ENCODE measurements around the gene POM121C. TPM values are rescaled to one million over a fixed set of nuclear protein-coding genes. Genes with fewer than 3 reads are reported as not detected.
"Not testable (repeated sequence)": the region's sequence is repeated elsewhere in the genome, so short reads cannot be mapped to it uniquely, and the experiment has no call there.

POM121C gene
- total RNA-seq (2021; fragmentation: NEBNext Ultra II Directional; extraction: Animal tissue kit (Norgen Biotek cat#: 25700)), result 10 to 100 TPM; 44.8 to 49.5 (median 45.9) TPM
- long read RNA-seq, partial matches to known transcripts, result 12 of 17 reads
- long read RNA-seq, other reads (novel, unspliced or antisense), result 5 of 17 reads

DNA sequence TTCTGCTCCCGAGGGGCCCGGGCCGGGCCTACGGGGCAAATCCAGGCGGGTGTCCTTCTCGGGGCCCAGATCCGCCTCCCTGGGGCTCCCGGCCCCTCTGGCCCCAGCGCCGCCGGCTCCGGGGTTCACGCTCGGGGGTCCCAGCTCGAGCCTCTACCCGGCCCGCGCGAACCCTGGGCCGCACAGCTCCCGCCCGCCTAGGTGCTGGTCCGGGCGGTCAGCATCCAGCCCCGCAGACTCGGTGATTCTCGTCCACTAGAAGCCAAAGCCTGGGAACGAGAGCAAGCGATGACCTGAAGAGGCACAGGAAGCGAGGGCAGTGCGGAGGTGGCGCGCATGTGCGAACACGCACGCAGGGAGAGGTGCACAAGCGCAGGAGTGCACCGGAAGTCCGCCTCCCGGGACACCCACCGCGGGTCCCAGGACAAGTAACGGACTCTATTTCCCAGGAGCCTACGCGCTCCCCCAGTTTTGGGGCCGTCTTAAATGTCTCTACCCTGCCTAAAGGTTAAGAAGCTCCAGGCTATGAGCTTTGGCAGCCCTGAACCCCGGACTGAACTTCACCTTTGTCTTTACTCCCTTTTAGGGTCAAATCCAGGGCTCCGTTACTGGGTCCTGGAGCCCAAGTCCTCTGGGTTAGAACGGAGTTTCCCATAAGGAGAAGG is at the start of gene POM121C:
Gene POM121C, minus strand, starts transcription at position 321 of the 665 bp plus-strand sequence. CDS start 44,803 bp downstream, outside the sequence.
- peak; percentile 82 for DNase-seq
- H3K9me3 Mint-ChIP-seq; H3K36me3 Mint-ChIP-seq (ENCODE audit: low read depth); H3K27me3 Mint-ChIP-seq (ENCODE audit: insufficient read depth): not testable (repeated sequence)
- Mint-ChIP-seq H3K4me1 (ENCODE audit: low read depth) (peaks cover 10% of the 10 kb centered on the region; the same call in 1 of the 2 replicates), H3K4me3 (peak within 1 kb of the TSS; percentile 95), H3K27ac (peak within 1 kb of the TSS; percentile 88)

DNA sequence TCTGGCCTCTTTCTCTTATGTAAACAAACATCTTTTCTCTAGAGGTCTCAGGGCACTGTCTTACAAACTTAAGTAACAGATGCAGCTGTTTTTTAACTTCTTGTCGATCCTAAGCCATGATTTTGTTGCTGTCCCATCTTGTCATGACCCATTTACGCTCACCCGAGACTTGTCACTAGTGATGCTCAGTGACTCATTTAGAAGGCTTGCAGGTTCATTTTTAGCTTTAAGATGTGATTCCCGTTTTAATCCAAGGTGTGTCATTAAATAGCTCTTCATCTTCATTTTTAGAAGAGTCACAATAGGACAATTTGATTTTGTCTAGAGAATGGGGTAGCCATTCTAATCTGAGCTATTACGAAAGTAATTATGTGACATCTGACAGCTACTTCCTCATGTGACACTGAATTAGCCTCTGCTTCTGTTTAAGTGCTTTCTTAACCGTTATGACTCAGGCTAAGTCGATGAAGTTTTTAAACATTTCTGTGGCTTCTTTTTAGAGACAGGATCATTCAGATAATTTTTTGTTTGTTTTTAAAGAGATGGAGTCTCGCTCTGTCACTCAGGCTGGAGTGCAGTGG is 48.7 kb upstream of the POM121C start:
- peak overlapping the region; percentile 71 for H3K27ac Mint-ChIP-seq
- peaks cover 28% of the 10 kb centered on the region for H3K36me3 Mint-ChIP-seq (ENCODE audit: low read depth)
- TF ChIP-seq, protein P1, sequence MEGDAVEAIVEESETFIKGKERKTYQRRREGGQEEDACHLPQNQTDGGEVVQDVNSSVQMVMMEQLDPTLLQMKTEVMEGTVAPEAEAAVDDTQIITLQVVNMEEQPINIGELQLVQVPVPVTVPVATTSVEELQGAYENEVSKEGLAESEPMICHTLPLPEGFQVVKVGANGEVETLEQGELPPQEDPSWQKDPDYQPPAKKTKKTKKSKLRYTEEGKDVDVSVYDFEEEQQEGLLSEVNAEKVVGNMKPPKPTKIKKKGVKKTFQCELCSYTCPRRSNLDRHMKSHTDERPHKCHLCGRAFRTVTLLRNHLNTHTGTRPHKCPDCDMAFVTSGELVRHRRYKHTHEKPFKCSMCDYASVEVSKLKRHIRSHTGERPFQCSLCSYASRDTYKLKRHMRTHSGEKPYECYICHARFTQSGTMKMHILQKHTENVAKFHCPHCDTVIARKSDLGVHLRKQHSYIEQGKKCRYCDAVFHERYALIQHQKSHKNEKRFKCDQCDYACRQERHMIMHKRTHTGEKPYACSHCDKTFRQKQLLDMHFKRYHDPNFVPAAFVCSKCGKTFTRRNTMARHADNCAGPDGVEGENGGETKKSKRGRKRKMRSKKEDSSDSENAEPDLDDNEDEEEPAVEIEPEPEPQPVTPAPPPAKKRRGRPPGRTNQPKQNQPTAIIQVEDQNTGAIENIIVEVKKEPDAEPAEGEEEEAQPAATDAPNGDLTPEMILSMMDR (IDR thresholded peaks at IDR 0.05), result no peak

DNA sequence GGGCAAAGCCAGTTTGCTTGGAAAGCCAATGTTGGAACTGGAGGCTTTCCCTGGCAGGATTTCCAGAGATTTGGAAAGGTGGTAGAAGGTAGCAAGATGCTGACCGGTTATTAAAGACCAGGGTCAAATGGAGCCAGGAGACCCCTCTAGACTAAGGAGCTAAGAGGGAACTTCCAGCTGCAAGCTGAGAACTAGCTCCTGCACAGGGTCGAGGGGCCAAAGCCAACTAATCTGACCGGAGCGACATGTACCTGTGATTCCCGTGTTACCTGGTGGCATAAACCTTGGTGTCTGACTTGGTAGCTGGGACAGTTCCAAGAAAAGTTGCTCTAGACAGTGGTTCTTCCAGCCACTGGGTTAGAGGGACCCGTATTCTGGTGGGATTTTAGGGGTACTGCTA is 47.8 kb upstream of the POM121C start:
- Mint-ChIP-seq H3K27ac (no peak overlapping the region), H3K4me1 (ENCODE audit: low read depth) (peaks cover 32% of the 10 kb centered on the region), H3K36me3 (ENCODE audit: low read depth) (peaks cover 21% of the 10 kb centered on the region), H3K9me3 (no peaks in the 10 kb centered on the region), H3K4me3 (no peak overlapping the region), H3K27me3 (ENCODE audit: insufficient read depth) (peaks cover 5% of the 10 kb centered on the region)
- TF ChIP-seq, protein P1 (IDR thresholded peaks at IDR 0.05), result no peak
- no peak for DNase-seq

More for the DNA sequence above, 48.7 kb upstream of the POM121C start:
- peaks cover 32% of the 10 kb centered on the region for H3K4me1 Mint-ChIP-seq (ENCODE audit: low read depth)
- H3K4me3 Mint-ChIP-seq, result peak overlapping the region; percentile 67
- DNase-seq, result peak; percentile 78
- no peaks in the 10 kb centered on the region for H3K9me3 Mint-ChIP-seq
- H3K27me3 Mint-ChIP-seq (ENCODE audit: insufficient read depth), result peaks cover 5% of the 10 kb centered on the region

DNA sequence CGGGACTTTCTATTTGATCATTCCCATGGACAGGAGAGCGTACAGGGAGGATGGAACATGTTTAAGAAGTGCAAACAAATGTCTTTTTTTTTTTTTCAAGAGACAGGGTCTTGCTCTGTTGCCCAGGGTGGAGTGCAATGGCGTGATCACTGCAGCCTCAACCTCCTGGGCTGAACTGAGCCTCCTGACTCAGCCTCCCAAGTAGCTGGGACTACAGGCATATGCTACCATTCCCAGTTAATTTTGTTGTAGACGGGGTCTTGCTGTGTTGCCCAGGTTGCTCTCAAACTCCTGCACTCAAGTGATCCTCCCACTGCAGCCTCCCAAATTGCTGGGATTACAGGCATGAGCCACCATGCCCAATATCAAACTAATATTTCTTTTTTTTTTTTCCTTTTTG is 46.5 kb upstream of the POM121C start:
- TF ChIP-seq, protein P1 (IDR thresholded peaks at IDR 0.05), result no peak
- Mint-ChIP-seq H3K9me3 (no peaks in the 10 kb centered on the region), H3K4me3 (no peak overlapping the region), H3K4me1 (ENCODE audit: low read depth) (peaks cover 38% of the 10 kb centered on the region), H3K36me3 (ENCODE audit: low read depth) (peaks cover 13% of the 10 kb centered on the region), H3K27ac (no peak overlapping the region), H3K27me3 (ENCODE audit: insufficient read depth) (peaks cover 2% of the 10 kb centered on the region)
- DNase-seq, result no peak

DNA sequence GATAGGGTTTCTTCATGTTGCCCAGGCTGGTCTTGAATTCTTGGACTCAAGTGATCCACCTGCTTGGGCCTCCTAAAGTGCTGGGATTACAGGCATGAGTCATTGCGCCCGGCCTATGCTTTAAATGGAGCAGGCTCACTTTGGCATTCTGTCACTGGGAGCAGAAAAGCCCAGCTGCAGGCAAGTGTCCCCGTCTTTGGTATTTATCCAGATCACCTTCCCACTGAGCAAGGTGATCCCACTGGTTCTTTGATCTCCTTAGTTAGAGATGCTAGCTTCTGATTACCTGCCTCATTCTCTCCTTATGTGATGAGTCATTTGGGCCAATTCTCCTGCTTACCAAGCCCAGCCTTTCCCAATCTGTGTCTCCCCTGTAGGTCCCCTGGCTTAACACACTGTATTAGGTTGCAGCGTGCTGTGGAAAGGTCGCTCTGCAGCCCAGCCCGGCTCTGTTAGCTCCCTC is 45.3 kb upstream of the POM121C start:
- no peak for DNase-seq
- Mint-ChIP-seq H3K4me1 (ENCODE audit: low read depth) (peaks cover 45% of the 10 kb centered on the region), H3K27ac (no peak overlapping the region), H3K36me3 (ENCODE audit: low read depth) (peaks cover 8% of the 10 kb centered on the region; the same call in 1 of the 2 replicates), H3K9me3 (no peaks in the 10 kb centered on the region), H3K4me3 (no peak overlapping the region), H3K27me3 (ENCODE audit: insufficient read depth) (peaks cover 2% of the 10 kb centered on the region)
- TF ChIP-seq, protein P1 (IDR thresholded peaks at IDR 0.05), result no peak

DNA sequence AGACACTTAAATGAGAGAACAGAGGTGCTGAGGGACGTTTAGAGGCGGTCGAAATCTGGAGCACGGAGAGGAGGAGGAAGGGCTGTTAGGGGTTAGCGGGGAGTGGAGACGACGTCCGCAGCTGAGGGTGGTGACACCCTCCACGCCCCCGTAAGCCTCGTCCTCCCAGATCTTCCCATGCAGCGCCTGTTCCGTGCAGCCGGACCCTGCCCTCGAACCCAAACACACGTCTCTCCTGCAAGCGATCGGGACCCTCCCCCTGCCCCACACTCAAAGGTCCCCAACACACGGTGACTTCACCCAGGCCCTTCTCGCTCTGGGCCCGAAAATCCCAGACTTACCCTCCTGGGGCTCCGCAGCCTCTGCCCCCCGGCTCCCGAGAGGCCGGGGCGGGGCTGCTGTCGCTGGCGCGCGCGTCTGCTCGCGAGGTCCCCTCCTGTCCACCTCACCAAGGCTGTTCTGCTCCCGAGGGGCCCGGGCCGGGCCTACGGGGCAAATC is 41.2 kb upstream of the POM121C start:
- peak overlapping the region; percentile 88 for H3K27ac Mint-ChIP-seq
- peaks cover 34% of the 10 kb centered on the region for H3K4me1 Mint-ChIP-seq (ENCODE audit: low read depth)
- H3K4me3 Mint-ChIP-seq, result peak overlapping the region; percentile 97
- H3K36me3 Mint-ChIP-seq (ENCODE audit: low read depth), result peaks cover 30% of the 10 kb centered on the region
- not testable (repeated sequence) for DNase-seq; H3K27me3 Mint-ChIP-seq (ENCODE audit: insufficient read depth); H3K9me3 Mint-ChIP-seq

DNA sequence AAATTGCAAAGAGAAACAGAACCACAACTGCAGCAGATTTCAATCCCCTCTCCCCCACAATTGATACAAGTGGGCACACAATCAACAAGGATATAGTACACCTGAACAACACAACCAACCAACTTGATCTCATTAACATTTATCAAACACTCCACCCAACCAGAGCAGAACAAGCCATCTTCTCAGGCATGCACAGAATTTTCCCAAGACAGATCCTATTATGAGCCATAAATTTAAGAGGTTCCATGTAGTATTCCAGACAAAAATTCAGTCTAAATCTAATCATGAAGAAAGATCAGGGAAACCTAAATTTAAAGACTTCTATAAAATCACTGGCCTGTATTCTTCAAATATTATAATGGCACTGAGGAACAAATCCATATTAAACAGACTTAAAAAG is 35.6 kb upstream of the POM121C start:
- Mint-ChIP-seq H3K4me1 (ENCODE audit: low read depth) (peaks cover 27% of the 10 kb centered on the region), H3K36me3 (ENCODE audit: low read depth) (peaks cover 49% of the 10 kb centered on the region)
- not testable (repeated sequence) for H3K9me3 Mint-ChIP-seq; H3K27ac Mint-ChIP-seq; H3K27me3 Mint-ChIP-seq (ENCODE audit: insufficient read depth); H3K4me3 Mint-ChIP-seq; DNase-seq

DNA sequence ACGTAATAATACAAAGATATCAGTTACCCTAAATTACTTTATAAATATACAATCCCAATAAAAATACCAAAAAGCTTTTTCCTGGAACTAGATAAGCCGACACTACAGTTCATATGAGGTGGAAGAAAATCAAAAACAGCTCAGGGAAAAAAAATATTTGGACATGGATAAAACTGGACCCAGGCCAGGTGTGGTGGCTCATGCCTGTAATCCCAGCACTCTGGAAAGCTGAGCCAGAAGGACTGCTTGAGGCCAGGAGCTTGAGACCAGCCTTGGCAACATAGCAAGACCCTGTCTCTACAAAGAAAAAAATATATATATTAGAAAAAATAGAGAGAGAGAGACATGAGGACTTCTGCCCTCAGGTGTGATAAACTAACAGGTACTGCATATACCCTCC is 32.7 kb upstream of the POM121C start:
- not testable (repeated sequence) for H3K9me3 Mint-ChIP-seq; H3K27ac Mint-ChIP-seq; H3K27me3 Mint-ChIP-seq (ENCODE audit: insufficient read depth); H3K4me3 Mint-ChIP-seq; DNase-seq; H3K4me1 Mint-ChIP-seq (ENCODE audit: low read depth)
- peaks cover 39% of the 10 kb centered on the region for H3K36me3 Mint-ChIP-seq (ENCODE audit: low read depth)

DNA sequence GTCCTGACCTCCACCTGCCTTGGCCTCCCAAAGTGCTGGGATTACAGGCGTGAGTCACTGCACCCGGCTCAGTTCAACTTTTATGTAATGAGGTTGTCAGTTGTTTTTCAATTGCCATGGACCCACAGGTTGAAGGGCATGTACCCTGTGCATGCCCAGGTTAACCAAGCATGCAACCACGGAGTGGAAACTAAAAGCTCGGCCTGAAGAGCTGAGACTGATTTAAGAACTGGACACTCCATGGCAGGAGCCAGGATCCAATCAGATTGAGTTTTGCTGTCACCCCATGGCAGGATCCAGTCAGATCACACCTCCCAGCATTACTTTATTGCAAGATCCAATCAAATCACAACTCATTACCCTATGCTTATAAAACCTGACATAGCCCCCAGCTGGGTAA is 22.9 kb upstream of the POM121C start:
- not testable (repeated sequence) for DNase-seq; H3K27ac Mint-ChIP-seq; H3K4me1 Mint-ChIP-seq (ENCODE audit: low read depth); H3K9me3 Mint-ChIP-seq; H3K36me3 Mint-ChIP-seq (ENCODE audit: low read depth); H3K27me3 Mint-ChIP-seq (ENCODE audit: insufficient read depth); H3K4me3 Mint-ChIP-seq

Data from HFFc6 (cell line).